Natural killer cell treated with Interleukin-12 subunit alpha and Interleukin-12 subunit beta and Interleukin-15 and Interleukin-18, amount 100 ng/mL, for 72 hours (primary cell): ENCODE results near the gene TMEM232. TPM values are rescaled to one million over a fixed set of nuclear protein-coding genes. Genes with fewer than 3 reads are reported as not detected.
A peak's percentile ranks its signal among the peaks of the same experiment; 100 is the strongest.
"Not testable (repeated sequence)": the region's sequence is repeated elsewhere in the genome, so short reads cannot be mapped to it uniquely, and the experiment has no call there.

Experiments
- ATAC-seq, 2 donors: fragments of 150-1000 bp; cut with Tn5 transposase in 1 of 2; sonication (Bioruptor Pico), chemical (Tn5 transposase) in 1 of 2; 2 replicates each; pipeline ENCODE4 v1.10.0; 2021
- DNase-seq: peaks from one replicate; pipeline ENCODE4 v3.0.0; 2022; ENCODE audit warnings: low spot score
- H3K27ac Mint-ChIP-seq, 2 donors: 1 replicate in 1 of 2; 2 replicates in 1 of 2; pipeline ENCODE4 v1.8.0; 2022; ENCODE audit warnings: mixed read lengths in 2 of 2, mild to moderate bottlenecking in 1 of 2, moderate library complexity in 1 of 2
- H3K27me3 Mint-ChIP-seq, 2 donors: 1 replicate in 1 of 2; 2 replicates in 1 of 2; pipeline ENCODE4 v1.8.0; 2022; ENCODE audit warnings: mixed read lengths in 2 of 2
- H3K36me3 Mint-ChIP-seq: one replicate; pipeline ENCODE4 v1.8.0; 2022; ENCODE audit warnings: mixed read lengths
- H3K4me1 Mint-ChIP-seq, 2 donors: 1 replicate in 1 of 2; 2 replicates in 1 of 2; pipeline ENCODE4 v1.8.0; 2022; ENCODE audit warnings: low read depth in 2 of 2, mixed read lengths in 2 of 2, mild to moderate bottlenecking in 1 of 2
- H3K4me3 Mint-ChIP-seq: one replicate; pipeline ENCODE4 v1.8.0; 2022; ENCODE audit warnings: mixed read lengths
- H3K9me3 Mint-ChIP-seq: 2 replicates; pipeline ENCODE4 v1.8.0; 2022; ENCODE audit warnings: mixed read lengths
- total RNA-seq, 2 donors: library from RNA; stranded (reverse); gene quantifications; one replicate each; pipeline ENCODE4 v1.2.3, GENCODE V29; 2022

TMEM232 gene
- total RNA-seq, 2 donors from 2014 or later = 0.40 to 0.86 TPM

DNA sequence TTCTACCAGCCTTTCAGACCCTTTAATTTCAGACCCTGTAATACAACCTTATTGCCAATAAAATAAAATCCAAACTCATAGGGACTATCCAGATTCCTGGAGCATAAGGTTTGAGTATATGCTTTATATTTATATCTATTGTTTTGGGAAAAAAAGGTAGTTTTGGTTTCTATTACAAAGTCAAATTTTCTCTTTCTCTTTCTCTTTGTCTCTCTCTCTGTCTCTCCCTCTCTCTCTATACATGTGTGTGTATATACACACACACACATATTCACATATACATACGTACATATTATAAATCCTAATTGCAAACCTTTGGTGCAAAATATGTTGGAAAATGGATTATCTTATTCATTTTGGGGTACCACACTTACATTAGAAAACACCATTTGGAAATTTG lies 39.0 kb downstream of the TMEM232 start:
- Mint-ChIP-seq H3K27ac (no peak overlapping the region), H3K27me3 (no peaks in the 10 kb centered on the region), H3K4me1 (no peaks in the 10 kb centered on the region), H3K4me3 (no peak overlapping the region), H3K36me3 (no peaks in the 10 kb centered on the region), H3K9me3 (peaks cover 3% of the 10 kb centered on the region)
- DNase-seq (no peak), ATAC-seq (no peak)

DNA sequence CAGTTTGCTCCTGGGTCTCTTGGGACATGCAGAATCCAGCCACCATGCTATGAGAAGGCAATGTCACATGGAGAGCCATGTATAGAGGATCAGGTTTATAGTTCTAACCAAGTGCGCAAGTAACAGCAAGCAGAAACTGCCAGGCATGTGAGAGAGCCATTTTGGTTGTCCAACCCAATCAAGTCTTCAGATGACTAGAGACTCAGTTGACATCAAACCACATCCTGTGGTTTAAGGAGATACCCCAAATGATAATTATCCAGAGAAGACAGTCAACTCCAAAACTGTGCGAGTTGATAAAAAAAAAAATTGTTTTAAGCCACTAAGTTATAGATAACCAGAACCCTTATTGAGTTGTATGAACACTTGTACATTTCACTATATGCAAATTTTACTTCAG lies 40.2 kb downstream of the TMEM232 start:
- DNase-seq (no peak), ATAC-seq (no peak)
- Mint-ChIP-seq H3K4me1 (no peaks in the 10 kb centered on the region), H3K4me3 (no peak overlapping the region), H3K36me3 (no peaks in the 10 kb centered on the region), H3K27ac (no peak overlapping the region), H3K27me3 (no peaks in the 10 kb centered on the region), H3K9me3 (peaks cover 3% of the 10 kb centered on the region)

- H3K9me3 Mint-ChIP-seq = peaks cover 6% of the 10 kb centered on the region
- ATAC-seq (no peak), DNase-seq (no peak)
- H3K27me3 Mint-ChIP-seq = no peaks in the 10 kb centered on the region
- no peak overlapping the region for H3K27ac Mint-ChIP-seq
- H3K4me1 Mint-ChIP-seq = no peaks in the 10 kb centered on the region
- no peak overlapping the region for H3K4me3 Mint-ChIP-seq
- no peaks in the 10 kb centered on the region for H3K36me3 Mint-ChIP-seq
Observed at GRCh38 chr5:110681953-110682352, 44.5 kb downstream of the TMEM232 start.

- Mint-ChIP-seq H3K36me3 (no peaks in the 10 kb centered on the region), H3K27me3 (no peaks in the 10 kb centered on the region), H3K27ac (no peak overlapping the region), H3K9me3 (peaks cover 6% of the 10 kb centered on the region), H3K4me3 (no peak overlapping the region), H3K4me1 (no peaks in the 10 kb centered on the region)
- no peak for ATAC-seq
- DNase-seq = no peak
Observed at GRCh38 chr5:110681109-110681508, 45.4 kb downstream of the TMEM232 start.

GRCh38 chr5:110676554-110676953 lies 49.9 kb downstream of the TMEM232 start:
- H3K4me3 Mint-ChIP-seq, H3K27ac Mint-ChIP-seq, H3K4me1 Mint-ChIP-seq, DNase-seq, H3K27me3 Mint-ChIP-seq, H3K36me3 Mint-ChIP-seq, H3K9me3 Mint-ChIP-seq, ATAC-seq: not testable (repeated sequence)

- Mint-ChIP-seq H3K9me3 (peaks cover 4% of the 10 kb centered on the region), H3K4me3 (no peak overlapping the region), H3K27me3 (no peaks in the 10 kb centered on the region), H3K27ac (no peak overlapping the region), H3K36me3 (no peaks in the 10 kb centered on the region), H3K4me1 (no peaks in the 10 kb centered on the region)
- DNase-seq (no peak), ATAC-seq (no peak)
Observed at GRCh38 chr5:110665184-110665726, 61.2 kb downstream of the TMEM232 start.

- H3K27ac Mint-ChIP-seq = no peak overlapping the region
- H3K27me3 Mint-ChIP-seq = no peaks in the 10 kb centered on the region
- no peaks in the 10 kb centered on the region for H3K4me1 Mint-ChIP-seq
- H3K9me3 Mint-ChIP-seq = no peaks in the 10 kb centered on the region
- DNase-seq (no peak), ATAC-seq (no peak)
- no peaks in the 10 kb centered on the region for H3K36me3 Mint-ChIP-seq
- H3K4me3 Mint-ChIP-seq = no peak overlapping the region
Observed at GRCh38 chr5:110663525-110663924, 62.9 kb downstream of the TMEM232 start.

GRCh38 chr5:110658006-110658405 lies 68.5 kb downstream of the TMEM232 start:
- Mint-ChIP-seq H3K27ac (no peak overlapping the region), H3K36me3 (no peaks in the 10 kb centered on the region), H3K27me3 (no peaks in the 10 kb centered on the region), H3K4me3 (no peak overlapping the region), H3K9me3 (peaks cover 7% of the 10 kb centered on the region), H3K4me1 (no peaks in the 10 kb centered on the region)
- DNase-seq (no peak), ATAC-seq (no peak)

GRCh38 chr5:110653231-110653970 lies 73.1 kb downstream of the TMEM232 start:
- Mint-ChIP-seq H3K4me1 (no peaks in the 10 kb centered on the region), H3K9me3 (peaks cover 11% of the 10 kb centered on the region), H3K36me3 (no peaks in the 10 kb centered on the region), H3K4me3 (no peak overlapping the region), H3K27me3 (no peaks in the 10 kb centered on the region), H3K27ac (no peak overlapping the region)
- DNase-seq (no peak), ATAC-seq (no peak)

GRCh38 chr5:110651507-110651906 lies 75.0 kb downstream of the TMEM232 start:
- no peaks in the 10 kb centered on the region for H3K36me3 Mint-ChIP-seq
- H3K4me1 Mint-ChIP-seq = no peaks in the 10 kb centered on the region
- DNase-seq (no peak), ATAC-seq (no peak)
- no peak overlapping the region for H3K27ac Mint-ChIP-seq
- no peaks in the 10 kb centered on the region for H3K27me3 Mint-ChIP-seq
- peaks cover 8% of the 10 kb centered on the region for H3K9me3 Mint-ChIP-seq
- H3K4me3 Mint-ChIP-seq = no peak overlapping the region

DNA sequence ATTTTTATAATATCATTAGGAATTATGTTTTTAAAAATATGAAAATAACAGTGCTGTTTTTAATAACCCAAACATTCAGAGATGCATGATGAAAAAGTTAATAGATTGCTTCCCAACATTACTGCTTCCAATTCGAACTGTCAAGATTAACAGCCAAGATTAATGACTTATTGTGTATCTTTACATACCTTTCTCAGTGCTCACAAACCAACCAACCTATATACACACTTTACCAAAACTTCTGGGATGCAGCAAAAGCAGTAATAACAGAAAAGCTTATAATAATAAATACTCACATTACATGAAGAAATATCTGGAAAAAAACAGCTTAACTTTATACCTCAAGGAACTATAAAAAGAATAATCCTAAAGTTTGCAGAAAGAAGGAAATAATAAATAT lies 82.1 kb downstream of the TMEM232 start:
- Mint-ChIP-seq H3K4me1 (no peaks in the 10 kb centered on the region), H3K36me3 (no peaks in the 10 kb centered on the region), H3K27ac (no peak overlapping the region), H3K27me3 (no peaks in the 10 kb centered on the region), H3K9me3 (peaks cover 12% of the 10 kb centered on the region), H3K4me3 (no peak overlapping the region)
- ATAC-seq (no peak), DNase-seq (no peak)

DNA sequence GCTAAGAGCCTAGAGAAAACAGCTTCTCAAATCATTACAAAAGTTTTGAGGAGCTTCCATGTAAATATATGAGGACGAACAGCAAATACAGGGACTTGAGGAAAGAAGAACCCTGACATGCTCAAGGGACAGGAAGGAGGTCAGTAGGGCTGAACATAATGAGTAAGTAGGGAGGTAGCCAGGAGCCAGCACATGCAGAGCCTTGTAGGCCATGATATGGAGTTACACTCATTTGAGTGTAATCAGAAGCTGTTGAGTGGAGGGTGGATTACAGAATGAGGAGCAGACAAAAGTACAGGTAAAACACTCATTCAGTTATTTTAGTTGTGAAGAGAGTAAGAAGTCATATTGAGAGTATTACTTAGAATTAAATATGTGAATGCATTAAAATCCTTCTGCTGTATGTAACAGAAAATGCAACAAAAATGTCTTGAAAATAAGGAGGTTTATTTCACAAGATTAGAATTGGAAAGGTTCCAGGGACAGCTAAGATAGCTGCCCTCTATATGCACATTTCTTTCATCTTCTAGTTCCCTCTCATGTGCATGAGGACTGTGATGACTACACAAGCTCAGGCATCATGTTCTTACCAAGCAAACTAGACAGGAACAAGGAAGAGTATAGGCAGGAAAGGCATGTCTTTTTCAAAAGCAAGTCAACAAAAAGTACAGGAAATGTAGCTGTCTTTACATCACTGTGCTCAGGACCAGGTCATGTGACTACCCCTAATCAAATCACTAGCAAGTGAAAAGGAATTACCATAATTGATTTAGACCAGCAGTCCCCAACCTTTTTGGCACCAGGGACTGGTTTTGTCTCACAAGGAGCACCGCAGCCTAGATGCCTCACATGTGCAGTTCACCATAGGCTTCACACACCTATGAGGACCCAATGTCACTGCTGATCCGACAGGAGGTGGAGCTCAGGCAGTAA lies 87.2 kb downstream of the TMEM232 start:
- no peak overlapping the region for H3K4me3 Mint-ChIP-seq
- no peak for ATAC-seq
- no peak overlapping the region for H3K27ac Mint-ChIP-seq
- DNase-seq = no peak
- H3K4me1 Mint-ChIP-seq = no peaks in the 10 kb centered on the region
- H3K36me3 Mint-ChIP-seq = no peaks in the 10 kb centered on the region
- H3K27me3 Mint-ChIP-seq = no peaks in the 10 kb centered on the region
- H3K9me3 Mint-ChIP-seq = peaks cover 17% of the 10 kb centered on the region

DNA sequence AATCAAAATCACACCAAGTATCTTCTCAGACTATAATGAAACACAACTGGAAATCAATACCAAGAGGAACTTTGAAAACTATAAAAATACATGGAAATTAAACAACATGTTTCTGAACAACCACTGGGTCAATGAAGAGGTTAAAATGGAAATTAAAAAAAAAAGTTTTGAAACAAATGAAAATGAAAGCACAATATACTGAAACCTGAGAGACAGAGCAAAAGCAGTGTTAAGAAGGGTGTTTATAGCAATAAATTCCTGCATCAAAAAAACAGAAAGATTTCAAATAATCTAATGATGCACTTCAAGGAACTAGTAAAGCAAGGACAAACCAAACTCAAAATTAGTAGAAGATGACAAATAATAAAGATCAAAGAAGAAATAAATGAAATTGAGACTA lies 92.0 kb downstream of the TMEM232 start:
- peaks cover 12% of the 10 kb centered on the region for H3K9me3 Mint-ChIP-seq
- H3K4me3 Mint-ChIP-seq = no peak overlapping the region
- ATAC-seq (no peak), DNase-seq (no peak)
- H3K4me1 Mint-ChIP-seq = no peaks in the 10 kb centered on the region
- no peaks in the 10 kb centered on the region for H3K36me3 Mint-ChIP-seq
- H3K27ac Mint-ChIP-seq = no peak overlapping the region
- no peaks in the 10 kb centered on the region for H3K27me3 Mint-ChIP-seq

DNA sequence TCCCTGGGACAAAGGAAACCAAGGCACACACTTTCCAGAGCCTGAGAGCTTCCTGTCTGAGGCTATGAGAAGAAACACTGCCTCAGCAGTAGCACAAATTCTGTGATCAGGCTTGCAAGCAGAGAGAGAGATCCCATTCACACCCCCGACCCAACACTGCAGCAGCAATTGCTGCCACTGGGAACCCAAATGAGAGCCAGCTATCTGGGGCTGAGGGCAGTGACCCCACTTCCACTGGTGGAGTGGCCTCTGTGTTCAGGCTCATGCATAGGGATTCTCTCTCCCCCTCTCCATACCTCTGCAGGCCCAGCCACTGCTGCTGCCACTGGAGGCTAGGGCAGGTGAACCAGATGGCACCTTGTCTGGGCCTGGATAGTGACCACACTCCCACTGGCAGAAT lies 95.2 kb downstream of the TMEM232 start:
- Mint-ChIP-seq H3K27me3 (no peaks in the 10 kb centered on the region), H3K36me3 (no peaks in the 10 kb centered on the region), H3K9me3 (peaks cover 6% of the 10 kb centered on the region), H3K4me1 (no peaks in the 10 kb centered on the region), H3K4me3 (no peak overlapping the region), H3K27ac (no peak overlapping the region)
- peak in 1 of 2 donors; percentile 48 for ATAC-seq
- DNase-seq = no peak
